GM12878 (cell line): ENCODE results near the gene CYP4X1.

Experiments used
- ESRRA ChIP-seq: IDR thresholded peaks from 2 replicates; pipeline ENCODE4 v1.6.1; 2012; ENCODE audit warnings: mild to moderate bottlenecking, low read length, improper control_type of control experiment
- MXI1 ChIP-seq: fragments of 150-350 bp; IDR thresholded peaks from 2 replicates; pipeline ENCODE4 v1.6.1; 2011; ENCODE audit warnings: low read depth, mild to moderate bottlenecking, inconsistent platforms, low read length, improper control_type of control experiment
- NFYA ChIP-seq: IDR thresholded peaks from 2 replicates; pipeline ENCODE4 v1.6.1; 2011; ENCODE audit warnings: low read depth, mild to moderate bottlenecking, low read length, improper control_type of control experiment, borderline replicate concordance
- PAX5 ChIP-seq: IDR thresholded peaks from 2 replicates; pipeline ENCODE4 v1.6.1; 2011; ENCODE audit warnings: low read depth, low read length, borderline replicate concordance
- TF ChIP-seq, protein P1 (sequence below): IDR thresholded peaks from 2 replicates; pipeline ENCODE4 v1.6.1; 2011; ENCODE audit warnings: low read depth, low read length, improper control_type of control experiment, borderline replicate concordance

DNA sequence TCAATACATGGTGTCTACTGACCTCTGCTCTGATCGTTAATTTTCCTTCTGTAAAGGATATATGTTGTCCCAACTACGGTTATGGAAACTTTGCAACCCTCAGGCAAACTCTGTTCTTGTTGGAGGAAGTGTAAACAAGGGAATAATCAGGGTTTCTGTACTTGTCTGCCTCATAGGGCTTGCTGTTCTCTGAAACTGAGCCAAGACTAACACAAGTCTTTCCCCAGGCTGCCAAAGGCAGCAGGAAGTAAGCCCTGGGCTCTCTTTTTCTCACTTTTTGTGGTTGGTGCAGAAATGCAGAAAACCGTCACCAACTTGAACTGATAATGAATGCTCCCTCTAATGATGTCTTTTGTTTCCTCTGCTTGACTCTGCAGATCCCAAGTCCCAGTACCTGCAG is 7.6 kb downstream of the CYP4X1 start:
- no peak for TF ChIP-seq ESRRA
- no peak for TF ChIP-seq MXI1
- no peak for TF ChIP-seq PAX5
- TF ChIP-seq NFYA, result no peak
- TF ChIP-seq, protein P1, sequence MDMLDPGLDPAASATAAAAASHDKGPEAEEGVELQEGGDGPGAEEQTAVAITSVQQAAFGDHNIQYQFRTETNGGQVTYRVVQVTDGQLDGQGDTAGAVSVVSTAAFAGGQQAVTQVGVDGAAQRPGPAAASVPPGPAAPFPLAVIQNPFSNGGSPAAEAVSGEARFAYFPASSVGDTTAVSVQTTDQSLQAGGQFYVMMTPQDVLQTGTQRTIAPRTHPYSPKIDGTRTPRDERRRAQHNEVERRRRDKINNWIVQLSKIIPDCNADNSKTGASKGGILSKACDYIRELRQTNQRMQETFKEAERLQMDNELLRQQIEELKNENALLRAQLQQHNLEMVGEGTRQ, result no peak
